ENCODE results near the gene KSR2. TPM values are rescaled to one million over a fixed set of nuclear protein-coding genes. Genes with fewer than 3 reads are reported as not detected.

The KSR2 gene
- total and polyA plus RNA-seq, 2 donors (not counting 3 experiments of a cell fraction or from before 2014, with no cell fraction given), result 2.1 to 5.2 TPM

GRCh38 chr12:117857632-117858612 is 110.9 kb downstream of the KSR2 start:
- no peaks in the 10 kb centered on the region for H4K20me1 ChIP-seq (replicated peaks; ENCODE audit: control insufficient read depth, extremely low read depth, insufficient read depth, low read length)
- dilution Hi-C loops (cut with MboI; ENCODE audit: extremely low pct_ligation_motif_present, low sequenced_read_pairs), result no loop called here
- H3K79me2 ChIP-seq (ENCODE audit: control insufficient read depth, insufficient read depth, low read length), result no peaks in the 10 kb centered on the region
- H3K27me3 ChIP-seq (ENCODE audit: control insufficient read depth in 2 of 2, insufficient read depth in 2 of 2, low read length in 2 of 2), result no peaks in the 10 kb centered on the region
- no peak overlapping the region for H3K4me2 ChIP-seq (ENCODE audit: insufficient read depth, low read length)
- no peaks in the 10 kb centered on the region for H3K36me3 ChIP-seq (ENCODE audit: control insufficient read depth in 2 of 2, extremely low read depth in 1 of 2, insufficient read depth in 2 of 2, low read length in 2 of 2)
- no peaks in the 10 kb centered on the region for H3K4me1 ChIP-seq (ENCODE audit: control insufficient read depth, extremely low read depth, insufficient read depth, low read length)
- DNase-seq (ENCODE audit: low read depth, low spot score), result peak; percentile 58
- no peaks in the 10 kb centered on the region for H3K9me1 ChIP-seq (replicated peaks; ENCODE audit: control insufficient read depth, extremely low read depth, insufficient read depth, low read length)
- ChIA-PET CTCF (interaction anchor here (0.8 to 5.2 kb wide), 52 partner anchors 9 to 712 kb away, joined by 3 to 133 read pairs (median 5); no protein-coding TSS in a partner anchor), POLR2A (no interaction called here)
- peak; percentile 79 for FAIRE-seq
- no TSS peak for BruUV-seq (replicated peaks)
- H3K27ac ChIP-seq (ENCODE audit: insufficient read depth, low read depth, low read length), result no peak overlapping the region
- no peak overlapping the region for H3K9ac ChIP-seq (replicated peaks; ENCODE audit: extremely low read depth, insufficient read depth, low read length)
- H3K9me3 ChIP-seq (replicated peaks; ENCODE audit: control insufficient read depth, insufficient read depth, low read length), result no peaks in the 10 kb centered on the region
- intact Hi-C loops (cut with micrococcal nuclease), result no loop called here
- no peak overlapping the region for H3K4me3 ChIP-seq (replicated peaks in 1 of 3; ENCODE audit: insufficient read depth in 1 of 3, low read depth in 1 of 3, low read length in 3 of 3)
- H2AFZ ChIP-seq (ENCODE audit: low read depth, low read length), result no peak overlapping the region
- no peak for TF ChIP-seq MAX (IDR thresholded peaks at IDR 0.05; ENCODE audit: insufficient read depth, insufficient read length)
- TF ChIP-seq FOS (IDR thresholded peaks at IDR 0.05; ENCODE audit: borderline replicate concordance, insufficient read depth, low read length), result no peak
- peak; percentile 61 to 72 for TF ChIP-seq CTCF (IDR thresholded peaks at IDR 0.05; ENCODE audit: extremely low read depth in 1 of 2, insufficient read depth in 1 of 2, low read depth in 1 of 2, low read length in 2 of 2)
- TF ChIP-seq MYC (IDR thresholded peaks at IDR 0.05; ENCODE audit: low read depth, low read length), result no peak
- TF ChIP-seq GATA2 (IDR thresholded peaks at IDR 0.05; ENCODE audit: insufficient read depth, insufficient read length, low read depth, low read length), result no peak

Data from endothelial cell of umbilical vein (primary cell).